ENCODE measurements around the gene DUS2.
A peak's percentile ranks its signal among the peaks of the same experiment; 100 is the strongest.
"Not testable (repeated sequence)": the region's sequence is repeated elsewhere in the genome, so short reads cannot be mapped to it uniquely, and the experiment has no call there.

The DUS2 gene

DNA sequence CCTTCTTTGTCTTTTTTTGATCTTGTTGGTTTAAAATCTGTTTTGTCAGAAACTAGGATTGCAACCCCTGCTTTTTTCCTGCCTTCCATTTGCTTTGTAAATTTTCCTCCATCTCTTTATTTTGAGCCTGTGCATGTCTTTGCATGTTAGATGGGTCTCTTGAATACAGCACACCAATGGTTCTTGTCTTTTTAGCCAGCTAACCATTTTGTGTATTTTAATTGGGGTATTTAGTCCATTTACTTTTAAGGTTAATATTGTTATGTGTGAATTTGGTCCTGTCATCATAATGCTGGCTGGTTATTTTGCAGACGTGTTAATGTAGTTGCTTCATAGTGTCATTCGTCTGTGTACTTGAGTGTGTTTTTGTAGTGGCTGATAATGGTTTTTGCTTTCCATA lies 88.3 kb downstream of the DUS2 start:
- no peak for FAIRE-seq
- DNase-seq (ENCODE audit: insufficient read length) = no peak
- TF ChIP-seq TAF1 (IDR thresholded peaks at IDR 0.05; ENCODE audit: borderline replicate concordance, low read depth, low read length) (no peak), POLR2A (IDR thresholded peaks at IDR 0.05; ENCODE audit: low read depth, low read length) (no peak), POLR2AphosphoS5 (IDR thresholded peaks at IDR 0.05; ENCODE audit: low read depth, low read length) (no peak)

DNA sequence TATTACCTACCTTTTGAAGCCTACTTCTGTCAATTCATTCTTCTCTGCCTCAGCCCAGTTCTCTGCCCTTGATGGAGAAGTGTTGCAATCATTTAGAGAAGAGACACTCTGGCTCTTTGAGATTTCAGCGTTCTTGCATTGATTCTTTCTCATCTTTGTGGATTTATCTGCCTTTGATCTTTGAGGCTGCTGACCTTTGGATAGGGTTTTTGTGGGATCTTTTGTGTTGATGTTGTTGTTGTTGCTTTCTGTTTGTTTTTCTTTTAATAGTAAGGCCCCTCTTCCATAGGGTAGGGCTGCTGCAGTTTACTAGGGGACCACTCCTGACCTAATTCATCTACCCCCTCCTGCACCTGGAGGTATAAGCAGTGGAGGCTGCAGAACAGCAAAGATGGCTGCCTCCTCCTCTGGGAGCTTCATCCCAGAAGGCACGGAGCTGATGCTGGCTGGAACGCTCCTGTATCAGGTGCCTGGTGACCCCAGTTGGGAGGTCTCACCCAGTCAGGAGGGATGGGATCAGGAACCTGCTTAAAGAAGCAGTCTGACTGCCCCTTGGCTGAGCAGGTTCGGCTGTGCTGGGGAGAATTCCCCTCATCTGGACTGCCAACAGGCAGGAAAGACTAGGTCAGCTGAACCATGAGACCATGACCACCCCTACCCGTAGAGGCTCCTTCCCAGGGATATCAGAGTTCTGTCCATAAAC lies 90.1 kb downstream of the DUS2 start:
- no peak for TF ChIP-seq TAF1 (IDR thresholded peaks at IDR 0.05; ENCODE audit: borderline replicate concordance, low read depth, low read length)
- no peak for TF ChIP-seq POLR2A (IDR thresholded peaks at IDR 0.05; ENCODE audit: low read depth, low read length)
- no peak for TF ChIP-seq POLR2AphosphoS5 (IDR thresholded peaks at IDR 0.05; ENCODE audit: low read depth, low read length)
- FAIRE-seq = no peak
- no peak for DNase-seq (ENCODE audit: insufficient read length)

DNA sequence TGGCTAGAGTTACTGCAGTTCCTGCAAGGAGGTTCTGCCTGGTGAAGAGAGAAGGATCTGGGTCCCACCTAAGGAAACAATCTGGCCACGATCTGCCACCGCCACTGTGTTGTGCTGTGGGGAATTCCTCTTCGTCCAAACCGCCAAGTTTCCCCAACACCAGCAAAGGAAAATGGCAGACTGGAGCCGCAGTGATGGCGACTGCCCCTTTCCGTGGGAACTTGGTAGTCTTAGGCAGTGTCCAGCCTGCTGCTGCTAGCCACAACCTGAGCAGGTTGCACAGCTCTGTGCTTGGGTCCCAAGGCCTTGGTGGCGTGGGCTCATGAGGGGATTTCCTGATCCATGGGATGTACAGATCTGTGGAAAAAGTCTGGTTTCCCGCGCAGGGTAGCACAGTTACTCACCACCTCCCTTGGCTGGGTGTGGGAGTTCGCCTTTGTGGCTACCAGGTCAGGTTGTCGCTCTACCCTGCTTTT lies 90.7 kb downstream of the DUS2 start:
- FAIRE-seq (no peak), DNase-seq (ENCODE audit: insufficient read length) (no peak)
- TF ChIP-seq POLR2AphosphoS5 (IDR thresholded peaks at IDR 0.05; ENCODE audit: low read depth, low read length) = no peak
- no peak for TF ChIP-seq TAF1 (IDR thresholded peaks at IDR 0.05; ENCODE audit: borderline replicate concordance, low read depth, low read length)
- TF ChIP-seq POLR2A (IDR thresholded peaks at IDR 0.05; ENCODE audit: low read depth, low read length) = no peak

DNA sequence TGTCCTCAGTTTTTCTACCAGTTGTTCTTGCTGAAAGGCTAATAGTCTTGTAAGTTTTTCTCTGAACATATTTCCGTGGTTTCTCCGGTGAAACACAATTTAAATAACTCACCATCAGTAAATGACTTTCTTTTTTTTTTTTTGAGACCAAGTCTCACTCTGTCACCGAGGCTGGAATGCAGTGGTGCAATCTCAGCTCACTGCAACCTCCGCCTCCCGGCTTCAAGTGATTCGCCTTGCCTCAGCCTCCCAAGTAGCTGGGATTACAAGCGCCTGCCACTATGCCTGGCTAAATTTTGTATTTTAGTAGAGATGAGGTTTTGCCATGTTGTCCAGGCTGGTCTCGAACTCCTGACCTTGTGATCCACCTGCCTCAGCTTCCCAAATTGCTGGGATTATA lies 91.9 kb downstream of the DUS2 start:
- not testable (repeated sequence) for DNase-seq (ENCODE audit: insufficient read length); FAIRE-seq

DNA sequence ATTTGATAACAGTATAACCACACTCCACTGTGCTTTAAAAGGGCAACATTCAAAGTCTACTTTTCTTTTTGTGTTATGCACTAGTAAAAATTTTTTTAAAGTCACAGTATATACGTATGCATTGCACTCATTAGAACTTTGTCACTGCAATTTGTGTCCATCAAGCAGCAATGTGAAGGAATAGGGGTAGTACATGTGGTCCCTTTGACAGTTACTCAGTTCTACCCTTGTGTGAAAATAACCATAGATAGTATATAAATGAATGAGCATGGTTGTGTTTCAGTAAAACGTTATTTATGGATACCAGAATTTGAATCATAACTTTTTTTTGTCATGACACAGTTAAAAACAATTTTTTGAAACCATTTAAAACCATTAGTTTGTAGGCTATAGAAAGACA lies 92.8 kb downstream of the DUS2 start:
- TF ChIP-seq POLR2AphosphoS5 (IDR thresholded peaks at IDR 0.05; ENCODE audit: low read depth, low read length) = no peak
- TF ChIP-seq TAF1 (IDR thresholded peaks at IDR 0.05; ENCODE audit: borderline replicate concordance, low read depth, low read length) = no peak
- no peak for TF ChIP-seq POLR2A (IDR thresholded peaks at IDR 0.05; ENCODE audit: low read depth, low read length)
- DNase-seq (ENCODE audit: insufficient read length) (no peak), FAIRE-seq (no peak)

DNA sequence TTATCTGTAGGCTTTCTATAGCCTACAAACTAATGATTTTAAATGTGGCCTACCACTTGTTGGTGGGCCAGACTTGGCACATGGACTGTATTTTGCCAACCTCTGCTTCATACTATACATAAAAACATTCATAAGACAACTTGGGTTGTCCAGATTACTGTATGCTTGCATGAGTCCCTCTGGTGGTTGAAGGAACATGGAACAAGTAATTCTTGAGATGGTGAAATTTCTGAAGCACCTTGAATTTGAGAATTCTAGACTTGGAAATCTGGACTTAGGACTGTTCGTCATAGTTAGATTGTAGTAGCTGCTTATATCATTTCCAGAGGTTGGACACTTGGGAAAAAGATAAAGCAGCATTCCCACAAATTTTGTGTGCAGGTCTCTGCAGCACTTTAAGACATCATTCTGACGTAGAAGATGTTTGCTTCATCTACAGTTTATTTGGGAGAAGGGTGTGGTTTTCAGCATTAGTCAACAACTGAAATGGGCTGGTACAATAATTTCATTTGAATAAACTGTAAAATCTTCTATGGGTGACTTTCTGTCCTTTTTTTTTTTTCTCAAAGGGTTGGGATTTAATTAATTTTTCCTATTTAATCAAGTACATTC lies 93.3 kb downstream of the DUS2 start:
- DNase-seq (ENCODE audit: insufficient read length) = no peak
- FAIRE-seq = no peak
- no peak for TF ChIP-seq TAF1 (IDR thresholded peaks at IDR 0.05; ENCODE audit: borderline replicate concordance, low read depth, low read length)
- no peak for TF ChIP-seq POLR2A (IDR thresholded peaks at IDR 0.05; ENCODE audit: low read depth, low read length)
- TF ChIP-seq POLR2AphosphoS5 (IDR thresholded peaks at IDR 0.05; ENCODE audit: low read depth, low read length) = no peak

DNA sequence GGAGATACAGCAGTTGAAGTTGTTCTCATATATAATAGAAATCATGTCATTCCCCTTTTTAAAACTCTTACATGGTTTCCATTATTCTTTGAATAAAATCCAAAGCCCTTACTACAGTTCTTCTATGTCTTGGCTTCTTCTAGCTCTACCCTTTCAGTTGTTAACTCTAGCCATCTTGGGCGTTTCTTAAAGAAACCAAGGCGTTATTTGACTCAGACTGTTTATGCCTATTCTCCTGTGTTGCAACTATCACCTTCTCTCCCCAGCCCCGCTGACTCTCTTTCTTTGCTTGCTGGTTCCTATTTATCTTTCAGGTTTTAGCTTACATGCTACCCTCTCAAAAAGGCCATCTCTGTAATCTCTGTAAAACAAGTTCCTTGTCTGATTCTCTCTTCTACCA lies 94.8 kb downstream of the DUS2 start:
- no peak for DNase-seq (ENCODE audit: insufficient read length)
- TF ChIP-seq TAF1 (IDR thresholded peaks at IDR 0.05; ENCODE audit: borderline replicate concordance, low read depth, low read length) (no peak), POLR2AphosphoS5 (IDR thresholded peaks at IDR 0.05; ENCODE audit: low read depth, low read length) (no peak), POLR2A (IDR thresholded peaks at IDR 0.05; ENCODE audit: low read depth, low read length) (no peak)
- no peak for FAIRE-seq

DNA sequence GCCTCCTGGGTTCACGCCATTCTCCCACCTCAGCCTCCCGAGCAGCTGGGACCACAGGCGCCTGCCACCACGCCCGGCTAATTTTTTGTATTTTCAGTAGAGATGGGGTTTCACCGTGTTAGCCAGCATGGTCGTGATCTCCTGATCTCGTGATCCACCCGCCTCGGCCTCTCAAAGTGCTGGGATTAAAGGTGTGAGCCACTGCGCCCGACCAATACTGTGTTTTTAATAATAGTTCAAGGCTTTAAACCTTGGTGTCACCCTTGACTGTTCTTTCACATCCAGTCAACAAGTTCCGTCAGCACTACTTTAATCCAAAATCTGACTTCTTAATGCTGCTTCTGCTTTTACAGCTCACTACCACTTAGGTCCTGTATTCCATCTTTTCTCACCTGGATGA lies 95.9 kb downstream of the DUS2 start:
- FAIRE-seq = peak; percentile 71
- DNase-seq (ENCODE audit: insufficient read length) = not testable (repeated sequence)

DNA sequence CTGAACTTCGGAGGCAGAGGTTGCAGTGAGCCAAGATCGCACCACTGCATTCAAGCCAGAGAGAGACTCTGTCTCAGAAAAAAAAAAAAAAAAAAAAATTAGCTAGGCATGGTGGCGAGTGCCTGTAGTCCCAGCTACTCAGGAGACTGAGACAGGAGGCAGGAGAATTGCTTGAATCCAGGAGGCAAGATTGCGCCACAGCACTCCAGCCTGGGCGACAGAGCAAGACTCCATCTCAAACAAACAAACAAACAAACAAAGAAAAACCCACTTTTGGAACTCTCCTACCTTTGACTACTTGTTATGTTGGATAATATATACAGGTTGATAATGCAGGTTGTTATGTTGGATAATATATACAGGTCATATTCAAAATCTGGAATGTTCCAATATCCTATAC lies 97.4 kb downstream of the DUS2 start:
- not testable (repeated sequence) for FAIRE-seq; DNase-seq (ENCODE audit: insufficient read length)

DNA sequence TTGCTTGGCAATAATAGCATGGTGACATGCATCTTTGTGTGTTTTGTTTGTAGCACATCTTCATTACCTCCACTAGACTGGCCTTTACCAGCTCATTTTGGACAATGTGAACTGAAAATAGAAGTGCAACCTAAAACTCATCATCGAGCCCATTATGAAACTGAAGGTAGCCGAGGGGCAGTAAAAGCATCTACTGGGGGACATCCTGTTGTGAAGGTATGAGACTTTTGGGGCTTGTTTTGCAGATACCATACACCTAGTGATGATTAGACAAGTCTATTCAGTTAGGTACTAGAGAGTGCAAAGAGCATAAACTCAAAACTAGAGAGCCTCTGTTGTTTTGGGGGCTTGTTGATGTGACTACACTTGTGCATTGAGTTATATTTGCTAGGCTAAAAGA lies 103.3 kb downstream of the DUS2 start:
- FAIRE-seq = peak; percentile 80
- TF ChIP-seq TAF1 (IDR thresholded peaks at IDR 0.05; ENCODE audit: borderline replicate concordance, low read depth, low read length) (no peak), POLR2A (IDR thresholded peaks at IDR 0.05; ENCODE audit: low read depth, low read length) (no peak), POLR2AphosphoS5 (IDR thresholded peaks at IDR 0.05; ENCODE audit: low read depth, low read length) (no peak)
- DNase-seq (ENCODE audit: insufficient read length) = peak; percentile 21

DNA sequence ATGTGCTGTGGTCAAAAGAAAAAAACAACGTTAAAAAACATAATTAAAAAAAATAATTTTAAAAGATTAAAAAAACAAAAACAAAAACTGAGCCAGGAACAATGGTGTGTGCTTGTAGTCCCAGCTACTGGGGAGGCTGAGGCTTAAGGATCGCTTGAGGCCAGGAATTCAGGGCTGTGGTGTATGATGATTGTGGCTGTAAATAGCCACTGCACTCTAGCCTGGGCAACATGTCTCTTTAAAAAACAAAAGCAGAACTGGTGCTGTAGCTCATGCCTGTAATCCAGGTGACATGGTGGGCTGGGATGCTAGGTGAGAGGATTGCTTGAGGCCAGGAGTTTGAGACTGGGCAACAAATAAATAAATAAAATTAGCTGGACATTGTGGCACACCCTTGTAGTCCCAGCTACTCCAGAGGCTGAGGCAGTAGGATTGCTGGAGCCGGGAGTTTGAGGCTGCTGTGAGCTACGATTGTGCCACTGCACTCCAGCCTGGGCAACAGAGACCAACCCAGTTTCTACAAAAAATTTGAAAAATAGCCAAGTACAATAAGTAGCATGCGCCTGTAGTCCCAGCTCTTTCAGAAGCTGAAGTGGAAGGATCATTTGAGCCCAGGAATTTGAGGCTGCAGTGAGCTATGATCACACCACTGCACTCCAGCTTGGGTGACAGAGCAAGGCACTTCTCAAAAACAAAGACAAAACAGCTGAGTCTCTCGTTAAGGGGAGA lies 105.7 kb downstream of the DUS2 start:
- no peak for FAIRE-seq
- no peak for TF ChIP-seq POLR2AphosphoS5 (IDR thresholded peaks at IDR 0.05; ENCODE audit: low read depth, low read length)
- no peak for TF ChIP-seq TAF1 (IDR thresholded peaks at IDR 0.05; ENCODE audit: borderline replicate concordance, low read depth, low read length)
- TF ChIP-seq POLR2A (IDR thresholded peaks at IDR 0.05; ENCODE audit: low read depth, low read length) = no peak
- DNase-seq (ENCODE audit: insufficient read length) = no peak

All from GM12892 (cell line).